ENCODE results near the gene EIF4G2.

DNA sequence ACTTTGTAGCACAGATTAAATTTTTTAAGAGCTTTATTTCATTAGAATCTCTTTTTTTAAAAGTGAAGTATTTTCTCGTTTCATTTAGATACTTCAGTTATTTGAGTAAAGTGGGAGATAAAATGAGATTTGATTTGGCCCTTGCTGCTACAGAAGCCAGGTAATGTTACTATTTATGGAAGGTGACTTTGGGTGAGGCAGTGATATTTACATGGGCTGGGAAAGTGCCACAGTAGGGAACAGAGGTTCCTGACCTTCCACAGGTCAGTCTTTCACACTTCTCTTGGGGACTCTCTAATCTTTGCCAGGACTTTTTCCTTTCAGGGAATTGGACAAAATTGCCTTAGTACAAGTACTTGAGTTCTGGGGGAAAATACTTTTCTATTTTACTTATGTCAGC is 37.3 kb downstream of the EIF4G2 start:
- no peak for TF ChIP-seq EP300 (IDR thresholded peaks at IDR 0.05)
- TF ChIP-seq, protein P1, sequence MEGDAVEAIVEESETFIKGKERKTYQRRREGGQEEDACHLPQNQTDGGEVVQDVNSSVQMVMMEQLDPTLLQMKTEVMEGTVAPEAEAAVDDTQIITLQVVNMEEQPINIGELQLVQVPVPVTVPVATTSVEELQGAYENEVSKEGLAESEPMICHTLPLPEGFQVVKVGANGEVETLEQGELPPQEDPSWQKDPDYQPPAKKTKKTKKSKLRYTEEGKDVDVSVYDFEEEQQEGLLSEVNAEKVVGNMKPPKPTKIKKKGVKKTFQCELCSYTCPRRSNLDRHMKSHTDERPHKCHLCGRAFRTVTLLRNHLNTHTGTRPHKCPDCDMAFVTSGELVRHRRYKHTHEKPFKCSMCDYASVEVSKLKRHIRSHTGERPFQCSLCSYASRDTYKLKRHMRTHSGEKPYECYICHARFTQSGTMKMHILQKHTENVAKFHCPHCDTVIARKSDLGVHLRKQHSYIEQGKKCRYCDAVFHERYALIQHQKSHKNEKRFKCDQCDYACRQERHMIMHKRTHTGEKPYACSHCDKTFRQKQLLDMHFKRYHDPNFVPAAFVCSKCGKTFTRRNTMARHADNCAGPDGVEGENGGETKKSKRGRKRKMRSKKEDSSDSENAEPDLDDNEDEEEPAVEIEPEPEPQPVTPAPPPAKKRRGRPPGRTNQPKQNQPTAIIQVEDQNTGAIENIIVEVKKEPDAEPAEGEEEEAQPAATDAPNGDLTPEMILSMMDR (IDR thresholded peaks at IDR 0.05) = no peak
- TF ChIP-seq POLR2A (IDR thresholded peaks at IDR 0.05) = no peak
